ENCODE measurements around the gene PTPRE. TPM values are rescaled to one million over a fixed set of nuclear protein-coding genes. Genes with fewer than 3 reads are reported as not detected.

PTPRE gene
- total RNA-seq, 1 experiment from 2014 or later = 12.3 TPM

DNA sequence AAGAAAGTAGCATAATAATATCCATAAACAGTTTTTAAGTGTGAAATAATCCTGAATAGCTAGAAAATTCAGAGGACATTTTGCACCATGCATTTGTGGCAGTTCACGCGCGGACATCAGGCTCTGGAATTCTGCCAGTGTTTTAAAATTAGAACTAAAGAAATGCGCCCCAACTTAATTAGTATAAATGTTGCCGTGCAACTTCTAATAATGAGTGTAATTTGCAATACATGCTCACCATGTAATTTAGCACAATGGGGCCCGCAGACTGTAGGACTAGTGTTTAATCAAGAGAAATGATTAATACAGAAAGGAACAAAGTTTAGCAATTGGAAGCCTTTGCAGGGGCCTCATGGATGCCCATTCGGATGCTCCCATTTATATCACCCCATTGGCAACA, 96.6 kb downstream of the PTPRE start:
- ChIA-PET CTCF (no interaction called here), RAD21 (ENCODE audit: low non-redundant PET in 1 of 2, low total read pairs in 2 of 2, uncharacterized antibody in 2 of 2, unreplicated experiment in 2 of 2) (no interaction called here), POLR2A (no interaction called here)
- Histone ChIP-seq H3K4me2 (ENCODE audit: low read length) (no peak overlapping the region), H3K4me3 (replicated peaks in 1 of 2; ENCODE audit: low read depth in 1 of 2, low read length in 2 of 2) (no peak overlapping the region), H3K36me3 (ENCODE audit: control insufficient read depth in 1 of 2, insufficient read depth in 2 of 2, low read length in 2 of 2) (no peaks in the 10 kb centered on the region), H3K4me1 (ENCODE audit: control insufficient read depth in 1 of 2, insufficient read depth in 2 of 2, low read length in 2 of 2) (peaks cover 0 to 7% of the 10 kb centered on the region in 2 experiments; a peak in 1 of 4 replicates), H3K9me2 (ENCODE audit: insufficient read depth) (no peaks in the 10 kb centered on the region), H3K27ac (ENCODE audit: low read depth, low read length) (no peak overlapping the region), H3K27me3 (ENCODE audit: insufficient read depth, low read length) (peaks cover 1% of the 10 kb centered on the region; the same call in 1 of the 2 replicates), H2AFZ (ENCODE audit: low read depth, low read length, poor library complexity, severe bottlenecking) (no peak overlapping the region), H3K9me3 (ENCODE audit: control insufficient read depth in 1 of 2, insufficient read depth in 1 of 2, low read depth in 1 of 2, low read length in 2 of 2) (no peaks in the 10 kb centered on the region), H3K79me2 (ENCODE audit: insufficient read depth, low read length) (no peaks in the 10 kb centered on the region), H3K9ac (ENCODE audit: low read length) (no peak overlapping the region), H4K20me1 (ENCODE audit: insufficient read depth) (no peaks in the 10 kb centered on the region)
- BruUV-seq (replicated peaks) = no TSS peak
- TF ChIP-seq POLR2A (IDR thresholded peaks at IDR 0.05; ENCODE audit: borderline replicate concordance, extremely low read depth, insufficient read depth, insufficient read length) (no peak), EZH2phosphoT487 (IDR thresholded peaks at IDR 0.05; ENCODE audit: borderline replicate concordance) (no peak), SP1 (IDR thresholded peaks at IDR 0.05; ENCODE audit: low read depth) (no peak), CBX3 (IDR thresholded peaks at IDR 0.05; ENCODE audit: low read depth) (no peak)
- intact Hi-C loops (cut with micrococcal nuclease) = no loop called here
- no peak for DNase-seq (ENCODE audit: low read depth, low spot score)
- no peak for ATAC-seq

DNA sequence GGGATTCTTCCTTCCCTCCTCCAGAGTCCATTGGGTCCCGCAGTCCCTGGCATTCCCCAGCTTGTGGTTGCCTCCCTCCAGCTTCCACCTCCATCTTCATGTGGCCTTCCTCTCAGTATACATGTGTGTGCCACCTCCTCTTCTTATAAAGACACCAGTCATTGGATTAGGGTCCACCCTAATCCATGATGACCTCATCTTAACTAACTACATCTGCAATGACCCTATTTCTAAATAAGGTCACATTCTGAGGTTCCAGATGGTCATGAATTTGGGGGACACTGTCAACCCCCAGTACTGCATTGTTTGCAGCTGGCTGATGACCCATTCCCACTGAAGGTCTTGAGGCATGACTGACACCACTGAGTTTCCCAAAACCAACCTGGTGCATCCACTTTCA, 99.0 kb downstream of the PTPRE start:
- H3K27ac ChIP-seq (ENCODE audit: low read depth, low read length) = no peak overlapping the region
- intact Hi-C loops (cut with micrococcal nuclease) = no loop called here
- no TSS peak for BruUV-seq (replicated peaks)
- no peaks in the 10 kb centered on the region for H3K36me3 ChIP-seq (ENCODE audit: control insufficient read depth in 1 of 2, insufficient read depth in 2 of 2, low read length in 2 of 2)
- ChIA-PET RAD21 (ENCODE audit: low non-redundant PET in 1 of 2, low total read pairs in 2 of 2, uncharacterized antibody in 2 of 2, unreplicated experiment in 2 of 2) (no interaction called here), CTCF (no interaction called here), POLR2A (no interaction called here)
- H3K27me3 ChIP-seq (ENCODE audit: insufficient read depth, low read length) = no peaks in the 10 kb centered on the region; the same call in 1 of the 2 replicates
- ATAC-seq (no peak), DNase-seq (ENCODE audit: low read depth, low spot score) (no peak)
- H2AFZ ChIP-seq (ENCODE audit: low read depth, low read length, poor library complexity, severe bottlenecking) = no peak overlapping the region
- H3K79me2 ChIP-seq (ENCODE audit: insufficient read depth, low read length) = no peaks in the 10 kb centered on the region
- TF ChIP-seq JUND (IDR thresholded peaks at IDR 0.05) = no peak
- TF ChIP-seq SP1 (IDR thresholded peaks at IDR 0.05; ENCODE audit: low read depth) = no peak
- no peak for TF ChIP-seq RAD21 (IDR thresholded peaks at IDR 0.05; ENCODE audit: low read depth)
- TF ChIP-seq, protein P1, sequence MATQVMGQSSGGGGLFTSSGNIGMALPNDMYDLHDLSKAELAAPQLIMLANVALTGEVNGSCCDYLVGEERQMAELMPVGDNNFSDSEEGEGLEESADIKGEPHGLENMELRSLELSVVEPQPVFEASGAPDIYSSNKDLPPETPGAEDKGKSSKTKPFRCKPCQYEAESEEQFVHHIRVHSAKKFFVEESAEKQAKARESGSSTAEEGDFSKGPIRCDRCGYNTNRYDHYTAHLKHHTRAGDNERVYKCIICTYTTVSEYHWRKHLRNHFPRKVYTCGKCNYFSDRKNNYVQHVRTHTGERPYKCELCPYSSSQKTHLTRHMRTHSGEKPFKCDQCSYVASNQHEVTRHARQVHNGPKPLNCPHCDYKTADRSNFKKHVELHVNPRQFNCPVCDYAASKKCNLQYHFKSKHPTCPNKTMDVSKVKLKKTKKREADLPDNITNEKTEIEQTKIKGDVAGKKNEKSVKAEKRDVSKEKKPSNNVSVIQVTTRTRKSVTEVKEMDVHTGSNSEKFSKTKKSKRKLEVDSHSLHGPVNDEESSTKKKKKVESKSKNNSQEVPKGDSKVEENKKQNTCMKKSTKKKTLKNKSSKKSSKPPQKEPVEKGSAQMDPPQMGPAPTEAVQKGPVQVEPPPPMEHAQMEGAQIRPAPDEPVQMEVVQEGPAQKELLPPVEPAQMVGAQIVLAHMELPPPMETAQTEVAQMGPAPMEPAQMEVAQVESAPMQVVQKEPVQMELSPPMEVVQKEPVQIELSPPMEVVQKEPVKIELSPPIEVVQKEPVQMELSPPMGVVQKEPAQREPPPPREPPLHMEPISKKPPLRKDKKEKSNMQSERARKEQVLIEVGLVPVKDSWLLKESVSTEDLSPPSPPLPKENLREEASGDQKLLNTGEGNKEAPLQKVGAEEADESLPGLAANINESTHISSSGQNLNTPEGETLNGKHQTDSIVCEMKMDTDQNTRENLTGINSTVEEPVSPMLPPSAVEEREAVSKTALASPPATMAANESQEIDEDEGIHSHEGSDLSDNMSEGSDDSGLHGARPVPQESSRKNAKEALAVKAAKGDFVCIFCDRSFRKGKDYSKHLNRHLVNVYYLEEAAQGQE (IDR thresholded peaks at IDR 0.05; ENCODE audit: low read depth) = no peak
- no peaks in the 10 kb centered on the region for H3K9me2 ChIP-seq (ENCODE audit: insufficient read depth)
- no peak overlapping the region for H3K4me3 ChIP-seq (replicated peaks in 1 of 2; ENCODE audit: low read depth in 1 of 2, low read length in 2 of 2)
- no peak overlapping the region for H3K9ac ChIP-seq (ENCODE audit: low read length)
- H3K4me1 ChIP-seq (ENCODE audit: control insufficient read depth in 1 of 2, insufficient read depth in 2 of 2, low read length in 2 of 2) = peaks cover under 1 to 3% of the 10 kb centered on the region in 2 experiments; a peak in 2 of 4 replicates
- H3K4me2 ChIP-seq (ENCODE audit: low read length) = no peak overlapping the region
- no peaks in the 10 kb centered on the region for H3K9me3 ChIP-seq (ENCODE audit: control insufficient read depth in 1 of 2, insufficient read depth in 1 of 2, low read depth in 1 of 2, low read length in 2 of 2)
- H4K20me1 ChIP-seq (ENCODE audit: insufficient read depth) = no peaks in the 10 kb centered on the region

All from HCT116 (cell line).